Thyroid gland (tissue), 4 donors: ENCODE results near the gene ZNF513. TPM values are rescaled to one million over a fixed set of nuclear protein-coding genes. Genes with fewer than 3 reads are reported as not detected.

Source experiments
- DNase-seq, 2 donors: peaks; one replicate each; pipeline ENCODE4 v3.0.0-alpha.2; 2019
- H3K27ac ChIP-seq, 3 donors: fragments of 200-600 bp; sonication (generic); 1 replicate in 2 of 3; 2 replicates in 1 of 3; pipeline ENCODE4 v1.5.1; 2016 to 2019; ENCODE audit warnings: mild to moderate bottlenecking in 1 of 3, moderate library complexity in 1 of 3
- H3K27me3 ChIP-seq: fragments of 200-600 bp; sonication (generic); one replicate; pipeline ENCODE4 v1.5.1; 2019
- H3K36me3 ChIP-seq, 2 donors: fragments of 200-600 bp; sonication (generic); one replicate each; pipeline ENCODE4 v1.5.1; 2016 to 2019
- H3K4me1 ChIP-seq, 2 donors: fragments of 200-600 bp; sonication (generic); one replicate each; pipeline ENCODE4 v1.5.1; 2017 to 2019
- H3K4me3 ChIP-seq, 3 donors: fragments of 200-600 bp; sonication (generic); replicated peaks in 1 of 3; 1 replicate in 2 of 3; 2 replicates in 1 of 3; pipeline ENCODE4 v1.5.1; 2016; ENCODE audit warnings: mild to moderate bottlenecking in 1 of 3
- H3K9me3 ChIP-seq: fragments of 200-600 bp; sonication (generic); one replicate; pipeline ENCODE4 v1.5.1; 2017
- POLR2A ChIP-seq, 2 donors: fragments of 450-650 bp; IDR thresholded peaks; one replicate each; pipeline ENCODE4 v1.6.1; 2017; ENCODE audit warnings: antibody characterized with exemption in 2 of 2, mild to moderate bottlenecking in 2 of 2, moderate library complexity in 1 of 2
- WGBS, 2 donors: methylation state at CpG; one replicate each; pipeline ENCODE4 v1.1.5; 2017; 5-methylcytosine and 5-hydroxymethylcytosine counted together
- intact Hi-C: fragments of 100-400 bp; cut with DNase I; formaldehyde crosslinking; loops from one replicate; pipeline ENCODE4 v1.15.1; 2023
- total RNA-seq, 4 donors: library from RNA; depleted of rRNA; stranded (reverse); fragments of >200 nt; gene quantifications; one replicate each; pipeline ENCODE4 v1.2.3, GENCODE V29; 2016
- TF ChIP-seq, protein P1 (sequence below), 6 experiments: fragments of 200-600 bp in 3 of 6; fragments of 450-650 bp in 3 of 6; sonication (generic) in 3 of 6; IDR thresholded peaks; one replicate each; pipeline ENCODE4 v1.5.1; 2016 to 2019; ENCODE audit warnings: antibody characterized with exemption in 6 of 6, mild to moderate bottlenecking in 2 of 6, inconsistent platforms in 1 of 6, moderate library complexity in 1 of 6

Gene ZNF513
- total RNA-seq, 4 donors from 2014 or later = 9.1 to 14.8 (median 9.2) TPM

GRCh38 chr2:27398962-27399361 is 18.4 kb upstream of the ZNF513 start:
- no peaks in the 10 kb centered on the region for H3K9me3 ChIP-seq
- H3K36me3 ChIP-seq = no peaks in the 10 kb centered on the region
- H3K27ac ChIP-seq = no peak overlapping the region
- DNase-seq = no peak
- no peaks in the 10 kb centered on the region for H3K27me3 ChIP-seq
- TF ChIP-seq POLR2A (IDR thresholded peaks at IDR 0.05) = no peak
- TF ChIP-seq, protein P1, sequence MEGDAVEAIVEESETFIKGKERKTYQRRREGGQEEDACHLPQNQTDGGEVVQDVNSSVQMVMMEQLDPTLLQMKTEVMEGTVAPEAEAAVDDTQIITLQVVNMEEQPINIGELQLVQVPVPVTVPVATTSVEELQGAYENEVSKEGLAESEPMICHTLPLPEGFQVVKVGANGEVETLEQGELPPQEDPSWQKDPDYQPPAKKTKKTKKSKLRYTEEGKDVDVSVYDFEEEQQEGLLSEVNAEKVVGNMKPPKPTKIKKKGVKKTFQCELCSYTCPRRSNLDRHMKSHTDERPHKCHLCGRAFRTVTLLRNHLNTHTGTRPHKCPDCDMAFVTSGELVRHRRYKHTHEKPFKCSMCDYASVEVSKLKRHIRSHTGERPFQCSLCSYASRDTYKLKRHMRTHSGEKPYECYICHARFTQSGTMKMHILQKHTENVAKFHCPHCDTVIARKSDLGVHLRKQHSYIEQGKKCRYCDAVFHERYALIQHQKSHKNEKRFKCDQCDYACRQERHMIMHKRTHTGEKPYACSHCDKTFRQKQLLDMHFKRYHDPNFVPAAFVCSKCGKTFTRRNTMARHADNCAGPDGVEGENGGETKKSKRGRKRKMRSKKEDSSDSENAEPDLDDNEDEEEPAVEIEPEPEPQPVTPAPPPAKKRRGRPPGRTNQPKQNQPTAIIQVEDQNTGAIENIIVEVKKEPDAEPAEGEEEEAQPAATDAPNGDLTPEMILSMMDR (IDR thresholded peaks at IDR 0.05) = no peak
- no peaks in the 10 kb centered on the region for H3K4me1 ChIP-seq
- 95 to 98% methylated on average over 5 of the region's 5 CpGs for WGBS, 2 donors
- intact Hi-C loops = no loop called here
- H3K4me3 ChIP-seq = no peak overlapping the region

DNA sequence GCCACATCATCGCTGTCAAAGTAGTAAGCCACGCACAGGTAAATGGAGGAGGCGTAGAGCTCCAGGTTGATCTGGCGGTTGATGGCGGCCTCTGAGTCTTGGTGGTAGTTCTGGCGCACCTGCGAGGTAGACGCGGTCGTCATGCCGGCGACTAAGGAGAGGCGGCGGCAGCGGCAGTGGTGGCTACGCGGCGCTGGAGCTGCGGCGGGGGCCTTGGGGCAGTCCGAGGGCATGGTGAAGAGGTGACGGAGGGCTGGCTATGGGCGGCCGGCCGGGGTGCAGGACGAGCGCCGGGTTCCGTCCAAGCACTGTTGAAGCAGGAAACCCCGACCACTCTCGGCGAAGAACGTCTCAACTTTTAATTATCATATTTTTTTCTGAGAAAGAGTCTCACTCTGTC is 12.7 kb upstream of the ZNF513 start:
- no peak for DNase-seq
- H3K9me3 ChIP-seq = no peaks in the 10 kb centered on the region
- WGBS, 2 donors = 97 to 98% methylated on average over 33 of the region's 33 CpGs

DNA sequence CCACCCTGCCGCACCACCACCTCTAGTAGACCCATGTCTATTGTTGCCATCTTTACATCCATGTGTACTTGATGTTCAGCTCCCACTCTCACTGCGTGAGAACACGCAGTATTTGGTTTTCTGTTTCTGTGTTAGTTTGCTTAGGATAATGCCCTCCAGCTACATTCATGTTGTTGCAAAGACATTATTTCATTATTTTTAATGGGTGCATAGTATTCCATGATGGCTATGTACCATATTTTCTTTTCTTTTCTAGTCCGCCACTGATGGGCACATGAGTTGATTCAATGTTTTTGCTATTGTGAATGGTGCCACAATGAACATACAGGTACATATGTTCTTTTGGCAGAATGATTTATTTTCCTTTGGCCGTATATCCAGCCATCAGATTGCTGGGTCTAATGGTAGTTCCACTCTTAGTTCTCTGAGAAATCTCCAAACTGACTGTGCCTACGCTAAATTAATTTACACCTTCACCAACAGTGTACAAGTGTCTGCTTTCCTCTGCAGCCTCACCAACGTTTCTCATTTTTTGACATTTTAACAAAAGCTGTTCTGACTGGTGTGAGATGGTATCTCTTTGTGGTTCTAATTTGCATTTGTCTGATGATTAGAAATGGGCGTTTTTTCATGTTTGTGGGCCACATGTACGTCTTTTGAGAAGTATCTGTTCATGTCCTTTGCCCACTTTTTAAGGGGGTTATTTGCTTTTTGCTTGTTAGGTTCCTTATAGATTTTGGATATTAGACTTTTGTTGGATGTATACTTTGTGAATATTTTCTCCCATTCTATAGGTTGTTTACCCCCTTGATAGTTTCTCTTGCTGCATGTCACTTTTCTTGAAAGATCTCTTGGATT is 10.5 kb upstream of the ZNF513 start:
- no peaks in the 10 kb centered on the region for H3K4me1 ChIP-seq
- no peak for DNase-seq
- no peaks in the 10 kb centered on the region for H3K27me3 ChIP-seq
- H3K27ac ChIP-seq = no peak overlapping the region
- TF ChIP-seq, protein P1 (IDR thresholded peaks at IDR 0.05) = no peak
- TF ChIP-seq POLR2A (IDR thresholded peaks at IDR 0.05) = no peak
- no peak overlapping the region for H3K4me3 ChIP-seq
- no peaks in the 10 kb centered on the region for H3K36me3 ChIP-seq
- H3K9me3 ChIP-seq = no peaks in the 10 kb centered on the region
- WGBS, 2 donors = 95 to 96% methylated on average over 9 of the region's 9 CpGs
- intact Hi-C loops = no loop called here

More for the DNA sequence above, 12.7 kb upstream of the ZNF513 start:
- H3K36me3 ChIP-seq = no peaks in the 10 kb centered on the region
- intact Hi-C loops = no loop called here
- H3K27ac ChIP-seq = no peak overlapping the region
- no peaks in the 10 kb centered on the region for H3K27me3 ChIP-seq
- no peak for TF ChIP-seq POLR2A (IDR thresholded peaks at IDR 0.05)
- H3K4me1 ChIP-seq = no peaks in the 10 kb centered on the region
- no peak overlapping the region for H3K4me3 ChIP-seq

DNA sequence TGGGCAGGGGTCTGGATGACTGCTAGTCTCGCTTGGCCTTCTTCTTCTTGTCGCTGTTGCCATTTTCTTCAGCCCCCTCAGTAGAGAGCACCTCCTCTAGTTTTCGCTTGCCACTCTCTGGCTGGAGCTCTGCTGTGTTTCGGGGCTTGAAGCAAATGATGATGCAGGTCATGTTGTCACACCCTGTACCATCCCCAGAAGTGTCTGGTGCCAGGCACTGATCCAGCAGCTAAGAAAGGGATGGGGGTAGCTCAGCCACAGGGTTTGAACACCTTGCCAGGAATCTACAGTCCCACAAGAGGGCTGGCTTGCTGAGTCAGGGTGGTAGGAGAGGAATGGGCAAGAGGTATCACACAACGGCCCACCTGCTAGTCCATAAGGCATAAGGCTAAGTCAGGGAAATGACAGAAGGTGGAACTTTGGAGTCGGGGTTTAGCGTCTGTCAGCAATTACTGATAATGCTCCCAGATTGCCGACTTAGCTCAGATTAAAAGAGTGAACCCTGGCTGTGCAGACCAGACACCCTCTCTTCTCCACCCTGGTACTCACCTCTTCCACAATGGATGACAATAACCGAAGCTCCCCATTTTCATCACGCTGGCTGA is 1.1 kb upstream of the ZNF513 start:
- WGBS, 2 donors = 93 to 94% methylated on average over 10 of the region's 10 CpGs
- Histone ChIP-seq H3K36me3 (peaks cover 35 to 39% of the 10 kb centered on the region in 2 donors), H3K9me3 (no peaks in the 10 kb centered on the region), H3K27me3 (no peaks in the 10 kb centered on the region), H3K4me3 (no peak overlapping the region), H3K4me1 (peaks cover 12 to 28% of the 10 kb centered on the region in 2 donors), H3K27ac (no peak overlapping the region)
- TF ChIP-seq, protein P1 (IDR thresholded peaks at IDR 0.05) = no peak
- DNase-seq = no peak
- intact Hi-C loops = loop anchor here (2.0 kb wide), 1 partner anchor 47 kb away; the partner anchor contains the start of gene NRBP1

DNA sequence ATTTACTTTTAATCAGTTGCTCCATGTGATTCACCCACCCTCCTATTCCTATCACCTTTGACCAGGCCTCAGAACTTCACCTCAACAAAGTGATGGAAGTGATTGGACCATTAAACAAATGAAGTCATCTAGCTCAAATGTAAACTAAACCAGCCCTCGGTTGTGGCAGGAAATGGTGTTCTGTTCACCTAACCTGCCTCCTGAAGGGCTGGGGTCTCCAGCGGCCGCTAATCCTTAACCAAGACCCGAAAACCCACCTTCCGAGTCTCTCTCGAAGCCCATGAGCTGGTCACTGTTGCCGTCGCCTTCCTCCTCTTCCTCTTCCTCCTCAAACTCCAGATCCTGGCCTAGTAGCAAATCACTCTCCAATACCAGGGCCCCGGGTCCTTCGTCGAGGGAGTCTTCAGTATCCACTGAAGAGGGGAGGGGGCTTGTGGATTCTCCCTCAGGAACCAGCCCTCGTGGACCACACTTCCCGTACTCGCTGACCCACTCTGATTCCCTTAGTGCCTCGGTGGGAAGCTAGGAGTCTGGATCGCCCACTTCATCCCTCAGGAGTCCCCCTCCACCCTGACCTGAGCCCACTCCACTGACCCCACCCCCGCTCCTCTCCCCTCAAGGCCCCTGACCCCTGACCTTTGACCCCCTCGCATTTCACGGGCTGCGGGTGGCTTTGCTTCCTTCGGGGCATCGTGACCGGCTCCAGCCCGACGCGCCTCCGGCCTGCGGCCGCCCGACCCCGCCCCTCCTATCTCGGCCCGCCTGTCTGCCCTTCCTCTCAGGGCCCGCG is 503 bp downstream of the ZNF513 start:
- peaks cover 49 to 56% of the 10 kb centered on the region in 2 donors for H3K36me3 ChIP-seq
- 1 to 2% methylated on average over 17 to 27 of the region's 35 CpGs for WGBS, 2 donors
- H3K9me3 ChIP-seq = no peaks in the 10 kb centered on the region
- DNase-seq = peak; percentile 52 to 64
- H3K27me3 ChIP-seq = no peaks in the 10 kb centered on the region
- H3K4me1 ChIP-seq = peaks cover 12 to 28% of the 10 kb centered on the region in 2 donors
- TF ChIP-seq POLR2A (IDR thresholded peaks at IDR 0.05) = no peak
- TF ChIP-seq, protein P1 (IDR thresholded peaks at IDR 0.05) = no peak
- H3K27ac ChIP-seq = peak overlapping the region; percentile 50 to 84 (median 81)
- intact Hi-C loops = no loop called here
- peak overlapping the region; percentile 3 to 79 (median 62) for H3K4me3 ChIP-seq
